ENCODE data around the gene ALDH3A1. TPM values are rescaled to one million over a fixed set of nuclear protein-coding genes. Genes with fewer than 3 reads are reported as not detected.

Gene ALDH3A1
- total RNA-seq, 4 donors from 2014 or later: 28.3 to 93.0 (median 64.0) TPM

- WGBS, 2 donors: 90 to 91% methylated on average over 9 of the region's 9 CpGs
- TF ChIP-seq, protein P1, sequence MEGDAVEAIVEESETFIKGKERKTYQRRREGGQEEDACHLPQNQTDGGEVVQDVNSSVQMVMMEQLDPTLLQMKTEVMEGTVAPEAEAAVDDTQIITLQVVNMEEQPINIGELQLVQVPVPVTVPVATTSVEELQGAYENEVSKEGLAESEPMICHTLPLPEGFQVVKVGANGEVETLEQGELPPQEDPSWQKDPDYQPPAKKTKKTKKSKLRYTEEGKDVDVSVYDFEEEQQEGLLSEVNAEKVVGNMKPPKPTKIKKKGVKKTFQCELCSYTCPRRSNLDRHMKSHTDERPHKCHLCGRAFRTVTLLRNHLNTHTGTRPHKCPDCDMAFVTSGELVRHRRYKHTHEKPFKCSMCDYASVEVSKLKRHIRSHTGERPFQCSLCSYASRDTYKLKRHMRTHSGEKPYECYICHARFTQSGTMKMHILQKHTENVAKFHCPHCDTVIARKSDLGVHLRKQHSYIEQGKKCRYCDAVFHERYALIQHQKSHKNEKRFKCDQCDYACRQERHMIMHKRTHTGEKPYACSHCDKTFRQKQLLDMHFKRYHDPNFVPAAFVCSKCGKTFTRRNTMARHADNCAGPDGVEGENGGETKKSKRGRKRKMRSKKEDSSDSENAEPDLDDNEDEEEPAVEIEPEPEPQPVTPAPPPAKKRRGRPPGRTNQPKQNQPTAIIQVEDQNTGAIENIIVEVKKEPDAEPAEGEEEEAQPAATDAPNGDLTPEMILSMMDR (IDR thresholded peaks at IDR 0.05): no peak
- TF ChIP-seq POLR2A (IDR thresholded peaks at IDR 0.05): no peak
- intact Hi-C loops (cut with DNase I; ENCODE audit: low total_unique reads): no loop called here
- H3K4me3 ChIP-seq (ENCODE audit: low read depth, poor library complexity, severe bottlenecking): no peak overlapping the region
- DNase-seq (ENCODE audit: low spot score in 2 of 2): no peak
Measured at GRCh38 chr17:19781488-19782458, 33.7 kb upstream of the ALDH3A1 start.

GRCh38 chr17:19780846-19781245, 32.7 kb upstream of the ALDH3A1 start:
- TF ChIP-seq, protein P1 (IDR thresholded peaks at IDR 0.05): no peak
- no peak for TF ChIP-seq POLR2A (IDR thresholded peaks at IDR 0.05)
- no peak for DNase-seq (ENCODE audit: low spot score in 2 of 2)
- no peak overlapping the region for H3K4me3 ChIP-seq (ENCODE audit: low read depth, poor library complexity, severe bottlenecking)
- intact Hi-C loops (cut with DNase I; ENCODE audit: low total_unique reads): no loop called here
- WGBS, 2 donors: 87 to 88% methylated on average over 4 of the region's 4 CpGs

- 90 to 93% methylated on average over 6 of the region's 6 CpGs for WGBS, 2 donors
- no peak for TF ChIP-seq POLR2A (IDR thresholded peaks at IDR 0.05)
- TF ChIP-seq, protein P1 (IDR thresholded peaks at IDR 0.05): no peak
- intact Hi-C loops (cut with DNase I; ENCODE audit: low total_unique reads): no loop called here
- H3K4me3 ChIP-seq (ENCODE audit: low read depth, poor library complexity, severe bottlenecking): no peak overlapping the region
- no peak for DNase-seq (ENCODE audit: low spot score in 2 of 2)
Measured at GRCh38 chr17:19773534-19773933, 25.4 kb upstream of the ALDH3A1 start.

GRCh38 chr17:19771971-19772630, 24.0 kb upstream of the ALDH3A1 start:
- no peak for DNase-seq (ENCODE audit: low spot score in 2 of 2)
- no peak for TF ChIP-seq POLR2A (IDR thresholded peaks at IDR 0.05)
- TF ChIP-seq, protein P1 (IDR thresholded peaks at IDR 0.05): no peak
- WGBS, 2 donors: 66% methylated on average over 7 of the region's 7 CpGs
- intact Hi-C loops (cut with DNase I; ENCODE audit: low total_unique reads): no loop called here
- no peak overlapping the region for H3K4me3 ChIP-seq (ENCODE audit: low read depth, poor library complexity, severe bottlenecking)

GRCh38 chr17:19770985-19771735, 23.1 kb upstream of the ALDH3A1 start:
- WGBS, 2 donors: 64 to 70% methylated on average over 6 of the region's 6 CpGs
- intact Hi-C loops (cut with DNase I; ENCODE audit: low total_unique reads): no loop called here
- H3K4me3 ChIP-seq (ENCODE audit: low read depth, poor library complexity, severe bottlenecking): no peak overlapping the region
- no peak for DNase-seq (ENCODE audit: low spot score in 2 of 2)
- TF ChIP-seq, protein P1 (IDR thresholded peaks at IDR 0.05): no peak
- no peak for TF ChIP-seq POLR2A (IDR thresholded peaks at IDR 0.05)

Data from lower leg skin (tissue), 4 donors.